SK-N-SH treated with all-trans-retinoic acid at 6 μM for 48 hours (cell line): Measurements from ENCODE around the gene MXRA7.

ENCODE experiments used
- CSDC2 ChIP-seq: fragments of 250-450 bp; sonication (Bioruptor Pico); IDR thresholded peaks from 2 replicates; pipeline ENCODE4 v1.5.0; 2020; ENCODE audit warnings: mild to moderate bottlenecking, moderate library complexity
- ISL1 ChIP-seq: fragments of 250-450 bp; sonication (Bioruptor Pico); IDR thresholded peaks from 2 replicates; pipeline ENCODE4 v2.1.2; 2022; ENCODE audit warnings: mild to moderate bottlenecking, moderate library complexity
- OSR1 ChIP-seq: fragments of 250-450 bp; sonication (Bioruptor Pico); IDR thresholded peaks from 2 replicates; pipeline ENCODE4 v1.8.0; 2022; ENCODE audit warnings: moderate library complexity, mild to moderate bottlenecking, inconsistent platforms
- PPARA ChIP-seq: fragments of 250-450 bp; sonication (Bioruptor Pico); IDR thresholded peaks from 2 replicates; pipeline ENCODE4 v1.5.0; 2020; ENCODE audit warnings: mild to moderate bottlenecking, borderline replicate concordance
- SNAI2 ChIP-seq: fragments of 250-450 bp; sonication (Bioruptor Pico); IDR thresholded peaks from 2 replicates; pipeline ENCODE4 v1.5.0; 2020; ENCODE audit warnings: mild to moderate bottlenecking, moderate library complexity
- TOX ChIP-seq: fragments of 250-450 bp; sonication (Bioruptor Pico); IDR thresholded peaks from 2 replicates; pipeline ENCODE4 v1.8.0; 2021; ENCODE audit warnings: mild to moderate bottlenecking, moderate library complexity, borderline replicate concordance
- ZFP3 ChIP-seq: fragments of 250-450 bp; sonication (Bioruptor Pico); IDR thresholded peaks from 2 replicates; pipeline ENCODE4 v1.5.0; 2020; ENCODE audit warnings: mild to moderate bottlenecking, moderate library complexity
- ZFP30 ChIP-seq: fragments of 450-650 bp; formaldehyde crosslinking; IDR thresholded peaks from 2 replicates; pipeline ENCODE4 v1.5.0; 2022; ENCODE audit warnings: mild to moderate bottlenecking, moderate library complexity
- TF ChIP-seq, protein P1 (sequence below): fragments of 250-450 bp; sonication (Bioruptor Pico); IDR thresholded peaks from 2 replicates; pipeline ENCODE4 v1.5.1; 2020; ENCODE audit warnings: low read depth, mild to moderate bottlenecking, moderate library complexity
- TF ChIP-seq, protein P2 (sequence below): fragments of 250-450 bp; sonication (Bioruptor Pico); IDR thresholded peaks from 2 replicates; pipeline ENCODE4 v1.8.0; 2020; ENCODE audit warnings: mild to moderate bottlenecking, moderate library complexity, borderline replicate concordance
- TF ChIP-seq, protein P3 (sequence below): fragments of 250-450 bp; sonication (Bioruptor Pico); IDR thresholded peaks from 2 replicates; pipeline ENCODE4 v1.5.0; 2020; ENCODE audit warnings: mild to moderate bottlenecking, moderate library complexity

DNA sequence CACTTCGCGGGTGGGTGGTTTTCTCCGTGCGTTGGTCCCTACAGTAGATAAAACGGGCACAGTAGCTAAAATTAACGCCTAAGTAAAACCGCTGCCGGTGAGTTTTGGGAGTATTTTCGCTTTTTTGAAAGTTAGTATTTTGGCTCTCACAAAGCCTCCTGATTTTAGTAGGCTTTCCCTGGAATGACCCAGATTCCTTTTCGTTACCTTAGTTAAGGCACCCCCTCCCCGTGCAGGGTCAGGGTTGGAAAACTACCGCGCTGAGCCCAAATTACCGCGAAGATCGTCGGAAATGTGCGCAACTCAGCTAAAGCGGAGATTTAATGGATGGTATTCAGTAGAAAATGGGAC lies 38.9 kb downstream of the MXRA7 start:
- TF ChIP-seq TOX (CRISPR knock-in tag) (no peak), ZFP30 (CRISPR knock-in tag) (no peak), CSDC2 (CRISPR knock-in tag) (no peak), ISL1 (no peak), ZFP3 (CRISPR knock-in tag) (no peak), OSR1 (CRISPR knock-in tag) (no peak), PPARA (no peak), SNAI2 (CRISPR knock-in tag) (no peak)
- TF ChIP-seq, protein P1, sequence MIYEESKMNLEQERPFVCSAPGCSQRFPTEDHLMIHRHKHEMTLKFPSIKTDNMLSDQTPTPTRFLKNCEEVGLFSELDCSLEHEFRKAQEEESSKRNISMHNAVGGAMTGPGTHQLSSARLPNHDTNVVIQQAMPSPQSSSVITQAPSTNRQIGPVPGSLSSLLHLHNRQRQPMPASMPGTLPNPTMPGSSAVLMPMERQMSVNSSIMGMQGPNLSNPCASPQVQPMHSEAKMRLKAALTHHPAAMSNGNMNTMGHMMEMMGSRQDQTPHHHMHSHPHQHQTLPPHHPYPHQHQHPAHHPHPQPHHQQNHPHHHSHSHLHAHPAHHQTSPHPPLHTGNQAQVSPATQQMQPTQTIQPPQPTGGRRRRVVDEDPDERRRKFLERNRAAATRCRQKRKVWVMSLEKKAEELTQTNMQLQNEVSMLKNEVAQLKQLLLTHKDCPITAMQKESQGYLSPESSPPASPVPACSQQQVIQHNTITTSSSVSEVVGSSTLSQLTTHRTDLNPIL (CRISPR knock-in tag), result no peak
- TF ChIP-seq, protein P2, sequence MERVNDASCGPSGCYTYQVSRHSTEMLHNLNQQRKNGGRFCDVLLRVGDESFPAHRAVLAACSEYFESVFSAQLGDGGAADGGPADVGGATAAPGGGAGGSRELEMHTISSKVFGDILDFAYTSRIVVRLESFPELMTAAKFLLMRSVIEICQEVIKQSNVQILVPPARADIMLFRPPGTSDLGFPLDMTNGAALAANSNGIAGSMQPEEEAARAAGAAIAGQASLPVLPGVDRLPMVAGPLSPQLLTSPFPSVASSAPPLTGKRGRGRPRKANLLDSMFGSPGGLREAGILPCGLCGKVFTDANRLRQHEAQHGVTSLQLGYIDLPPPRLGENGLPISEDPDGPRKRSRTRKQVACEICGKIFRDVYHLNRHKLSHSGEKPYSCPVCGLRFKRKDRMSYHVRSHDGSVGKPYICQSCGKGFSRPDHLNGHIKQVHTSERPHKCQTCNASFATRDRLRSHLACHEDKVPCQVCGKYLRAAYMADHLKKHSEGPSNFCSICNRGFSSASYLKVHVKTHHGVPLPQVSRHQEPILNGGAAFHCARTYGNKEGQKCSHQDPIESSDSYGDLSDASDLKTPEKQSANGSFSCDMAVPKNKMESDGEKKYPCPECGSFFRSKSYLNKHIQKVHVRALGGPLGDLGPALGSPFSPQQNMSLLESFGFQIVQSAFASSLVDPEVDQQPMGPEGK (CRISPR knock-in tag), result no peak
- TF ChIP-seq, protein P3, sequence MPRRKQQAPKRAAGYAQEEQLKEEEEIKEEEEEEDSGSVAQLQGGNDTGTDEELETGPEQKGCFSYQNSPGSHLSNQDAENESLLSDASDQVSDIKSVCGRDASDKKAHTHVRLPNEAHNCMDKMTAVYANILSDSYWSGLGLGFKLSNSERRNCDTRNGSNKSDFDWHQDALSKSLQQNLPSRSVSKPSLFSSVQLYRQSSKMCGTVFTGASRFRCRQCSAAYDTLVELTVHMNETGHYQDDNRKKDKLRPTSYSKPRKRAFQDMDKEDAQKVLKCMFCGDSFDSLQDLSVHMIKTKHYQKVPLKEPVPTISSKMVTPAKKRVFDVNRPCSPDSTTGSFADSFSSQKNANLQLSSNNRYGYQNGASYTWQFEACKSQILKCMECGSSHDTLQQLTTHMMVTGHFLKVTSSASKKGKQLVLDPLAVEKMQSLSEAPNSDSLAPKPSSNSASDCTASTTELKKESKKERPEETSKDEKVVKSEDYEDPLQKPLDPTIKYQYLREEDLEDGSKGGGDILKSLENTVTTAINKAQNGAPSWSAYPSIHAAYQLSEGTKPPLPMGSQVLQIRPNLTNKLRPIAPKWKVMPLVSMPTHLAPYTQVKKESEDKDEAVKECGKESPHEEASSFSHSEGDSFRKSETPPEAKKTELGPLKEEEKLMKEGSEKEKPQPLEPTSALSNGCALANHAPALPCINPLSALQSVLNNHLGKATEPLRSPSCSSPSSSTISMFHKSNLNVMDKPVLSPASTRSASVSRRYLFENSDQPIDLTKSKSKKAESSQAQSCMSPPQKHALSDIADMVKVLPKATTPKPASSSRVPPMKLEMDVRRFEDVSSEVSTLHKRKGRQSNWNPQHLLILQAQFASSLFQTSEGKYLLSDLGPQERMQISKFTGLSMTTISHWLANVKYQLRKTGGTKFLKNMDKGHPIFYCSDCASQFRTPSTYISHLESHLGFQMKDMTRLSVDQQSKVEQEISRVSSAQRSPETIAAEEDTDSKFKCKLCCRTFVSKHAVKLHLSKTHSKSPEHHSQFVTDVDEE (CRISPR knock-in tag), result 0 out of 2 replicates have a peak, but pooled peaks have one; percentile 13
